Neural cell (in vitro differentiated cells): Measurements from ENCODE around the gene BRD7. TPM values are rescaled to one million over a fixed set of nuclear protein-coding genes. Genes with fewer than 3 reads are reported as not detected.
A peak's percentile ranks its signal among the peaks of the same experiment; 100 is the strongest.

Experiments
- H2AFZ ChIP-seq: fragments of 200-600, 300-800 bp; sonication (generic), shearing (Covaris generic); 2 replicates; pipeline ENCODE4 v1.6.0; 2014; ENCODE audit warnings: low read depth, mild to moderate bottlenecking, antibody characterized with exemption, low read length, moderate library complexity
- H3F3A ChIP-seq: fragments of 200-600 bp; shearing (Covaris generic); 2 replicates; pipeline ENCODE4 v1.6.1; 2016; ENCODE audit warnings: mild to moderate bottlenecking, moderate library complexity, mixed read lengths, antibody characterized with exemption, low read length; ENCODE audit not compliant: insufficient read depth, poor library complexity, severe bottlenecking
- H3K27ac ChIP-seq: fragments of 200-600, 300-800 bp; sonication (generic), shearing (Covaris generic); 2 replicates; pipeline ENCODE4 v1.5.1; 2014; ENCODE audit warnings: mild to moderate bottlenecking, low read length, moderate library complexity
- H3K27me3 ChIP-seq: fragments of 300-800, 200-600 bp; sonication (generic), shearing (Covaris generic); 2 replicates; pipeline ENCODE4 v1.6.0; 2014; ENCODE audit warnings: mild to moderate bottlenecking, low read depth, low read length, moderate library complexity; ENCODE audit not compliant: insufficient read depth
- H3K36me3 ChIP-seq: fragments of 300-800, 200-600 bp; sonication (generic), shearing (Covaris generic); 2 replicates; pipeline ENCODE4 v1.5.1; 2014; ENCODE audit warnings: mild to moderate bottlenecking, antibody characterized with exemption, low read length, moderate library complexity; ENCODE audit not compliant: insufficient read depth
- H3K4me2 ChIP-seq: fragments of 300-800, 200-600 bp; sonication (generic), shearing (Covaris generic); 2 replicates; pipeline ENCODE4 v1.6.0; 2014; ENCODE audit warnings: mild to moderate bottlenecking, low read length
- H3K4me3 ChIP-seq: fragments of 300-800, 200-600 bp; sonication (generic), shearing (Covaris generic); 2 replicates; pipeline ENCODE4 v1.5.1; 2014; ENCODE audit warnings: mild to moderate bottlenecking, low read length, moderate library complexity
- H3K79me2 ChIP-seq: fragments of 200-600 bp; shearing (Covaris generic); replicated peaks from 2 replicates; pipeline ENCODE4 v1.6.0; 2014; ENCODE audit warnings: mild to moderate bottlenecking, low read length, moderate library complexity; ENCODE audit not compliant: insufficient read depth
- H3K9ac ChIP-seq: fragments of 300-800, 200-600 bp; sonication (generic), shearing (Covaris generic); 2 replicates; pipeline ENCODE4 v1.6.1; 2016; ENCODE audit warnings: mild to moderate bottlenecking, low read length, mixed read lengths
- H3K9me2 ChIP-seq: fragments of 200-600 bp; shearing (Covaris generic); 2 replicates; pipeline ENCODE4 v1.6.1; 2016; ENCODE audit warnings: mild to moderate bottlenecking, low read length, mixed read lengths; ENCODE audit not compliant: insufficient read depth
- H3K9me3 ChIP-seq: fragments of 200-600, 300-800 bp; sonication (generic), shearing (Covaris generic); 2 replicates; pipeline ENCODE4 v1.6.1; 2016; ENCODE audit warnings: mild to moderate bottlenecking, mixed run types, low read length, moderate library complexity, mixed read lengths
- H4K20me1 ChIP-seq: fragments of 200-600 bp; shearing (Covaris generic); 2 replicates; pipeline ENCODE4 v1.6.1; 2016; ENCODE audit warnings: mild to moderate bottlenecking, mixed run types; ENCODE audit not compliant: insufficient read depth
- CTCF ChIP-seq: fragments of 450-650 bp; IDR thresholded peaks from 2 replicates; pipeline ENCODE4 v1.5.1; 2014; ENCODE audit warnings: antibody characterized with exemption, mild to moderate bottlenecking, moderate library complexity; ENCODE audit not compliant: poor library complexity, severe bottlenecking
- EP300 ChIP-seq: fragments of 450-650 bp; conservative IDR thresholded peaks from 2 replicates; pipeline ENCODE4 v1.6.1; 2014; ENCODE audit warnings: antibody characterized with exemption, mild to moderate bottlenecking, moderate library complexity; ENCODE audit not compliant: poor library complexity, severe bottlenecking
- EZH2 ChIP-seq: fragments of 200-600, 300-800 bp; shearing (Covaris generic), sonication (generic); IDR thresholded peaks from 2 replicates; pipeline ENCODE4 v1.6.1; 2014; ENCODE audit warnings: antibody characterized with exemption, low read length, borderline replicate concordance, mild to moderate bottlenecking; ENCODE audit not compliant: insufficient read depth, poor library complexity, severe bottlenecking
- MXI1 ChIP-seq: fragments of 450-650 bp; conservative IDR thresholded peaks from 2 replicates; pipeline ENCODE4 v1.6.1; 2014; ENCODE audit warnings: antibody characterized with exemption, mild to moderate bottlenecking; ENCODE audit not compliant: poor library complexity, severe bottlenecking
- POLR2AphosphoS5 ChIP-seq: IDR thresholded peaks from 2 replicates; pipeline ENCODE4 v1.6.1; 2012
- RAD21 ChIP-seq: fragments of 450-650 bp; conservative IDR thresholded peaks from 2 replicates; pipeline ENCODE4 v1.6.1; 2014; ENCODE audit warnings: antibody characterized with exemption, mild to moderate bottlenecking, moderate library complexity
- REST ChIP-seq: IDR thresholded peaks from 2 replicates; pipeline ENCODE4 v1.6.1; 2012; ENCODE audit warnings: borderline replicate concordance
- SMC3 ChIP-seq: fragments of 450-650 bp; conservative IDR thresholded peaks from 2 replicates; pipeline ENCODE4 v1.6.1; 2014; ENCODE audit warnings: antibody characterized with exemption, mild to moderate bottlenecking, moderate library complexity; ENCODE audit not compliant: poor library complexity
- TAF1 ChIP-seq: IDR thresholded peaks from 2 replicates; pipeline ENCODE4 v1.6.1; 2012; ENCODE audit warnings: low read depth
- polyA plus RNA-seq: library from polyadenylated mRNA; depleted of rRNA; stranded (reverse); fragments of >200 nt; gene quantifications from 2 replicates; pipeline ENCODE4 v1.2.3, GENCODE V29; 2014

BRD7 gene
- polyA plus RNA-seq, 1 donor from 2014 or later: 57.2 TPM

GRCh38 chr16:50373345-50373701 is 4.5 kb upstream of the BRD7 start:
- no peak overlapping the region for H3K4me2 ChIP-seq
- no peaks in the 10 kb centered on the region for H4K20me1 ChIP-seq
- H3K79me2 ChIP-seq: peaks cover under 1% of the 10 kb centered on the region
- H3K36me3 ChIP-seq: no peaks in the 10 kb centered on the region
- H3K9ac ChIP-seq: no peak overlapping the region
- H3K9me2 ChIP-seq: no peaks in the 10 kb centered on the region
- H3K27me3 ChIP-seq: no peaks in the 10 kb centered on the region
- H3K27ac ChIP-seq: no peak overlapping the region
- H3K9me3 ChIP-seq: no peaks in the 10 kb centered on the region
- TF ChIP-seq EZH2: no peak
- H2AFZ ChIP-seq: no peak overlapping the region
- H3K4me3 ChIP-seq: no peak overlapping the region
- H3F3A ChIP-seq: no peaks in the 10 kb centered on the region

GRCh38 chr16:50372611-50373344 is 4.0 kb upstream of the BRD7 start:
- Histone ChIP-seq H3K36me3 (no peaks in the 10 kb centered on the region), H3K79me2 (peaks cover 6% of the 10 kb centered on the region), H3K27me3 (no peaks in the 10 kb centered on the region), H3K4me2 (no peak overlapping the region), H3K4me3 (no peak overlapping the region), H4K20me1 (no peaks in the 10 kb centered on the region), H3K9me2 (no peaks in the 10 kb centered on the region), H3K9me3 (no peaks in the 10 kb centered on the region), H3F3A (no peaks in the 10 kb centered on the region), H3K27ac (no peak overlapping the region), H2AFZ (no peak overlapping the region), H3K9ac (no peak overlapping the region)
- TF ChIP-seq REST: no peak
- TF ChIP-seq SMC3: no peak
- TF ChIP-seq RAD21: no peak
- TF ChIP-seq MXI1: no peak
- no peak for TF ChIP-seq EZH2
- TF ChIP-seq POLR2AphosphoS5: no peak
- TF ChIP-seq EP300: no peak

- H3K36me3 ChIP-seq: no peaks in the 10 kb centered on the region
- H3K4me2 ChIP-seq: no peak overlapping the region
- peaks cover 13% of the 10 kb centered on the region for H3K79me2 ChIP-seq
- H3F3A ChIP-seq: no peaks in the 10 kb centered on the region
- no peak overlapping the region for H2AFZ ChIP-seq
- no peaks in the 10 kb centered on the region for H3K9me2 ChIP-seq
- no peak overlapping the region for H3K27ac ChIP-seq
- H3K27me3 ChIP-seq: no peaks in the 10 kb centered on the region
- no peak overlapping the region for H3K4me3 ChIP-seq
- no peaks in the 10 kb centered on the region for H4K20me1 ChIP-seq
- H3K9ac ChIP-seq: no peak overlapping the region
- TF ChIP-seq CTCF: peak; percentile 41
- TF ChIP-seq TAF1: no peak
- TF ChIP-seq RAD21: peak; percentile 52
- peak; percentile 58 for TF ChIP-seq SMC3
- no peak for TF ChIP-seq EZH2
- no peak for TF ChIP-seq REST
- no peak for TF ChIP-seq MXI1
- H3K9me3 ChIP-seq: no peaks in the 10 kb centered on the region
Measured at GRCh38 chr16:50371936-50372595, 3.3 kb upstream of the BRD7 start.
